ENCODE results near the gene MAP6.

GRCh38 chr11:75553182-75553581, 115.7 kb downstream of the MAP6 start:
- no peak for TF ChIP-seq CTCF (IDR thresholded peaks at IDR 0.05)
- no peak for TF ChIP-seq POLR2A (IDR thresholded peaks at IDR 0.05)

All from Peyer's patch (tissue), 4 donors.